ENCODE results near the gene COL20A1. TPM values are rescaled to one million over a fixed set of nuclear protein-coding genes. Genes with fewer than 3 reads are reported as not detected.
"Not testable (repeated sequence)": the region's sequence is repeated elsewhere in the genome, so short reads cannot be mapped to it uniquely, and the experiment has no call there.

COL20A1 gene
- total and polyA plus RNA-seq, 5 experiments from 2014 or later: 0.25 TPM; not detected in 4

GRCh38 chr20:63297796-63298572 lies 5.0 kb downstream of the COL20A1 start:
- Mint-ChIP-seq H3K4me1 (peaks cover 6 to 15% (median 10%) of the 10 kb centered on the region in 4 donors), H3K36me3 (peaks cover 0 to 18% (median 2%) of the 10 kb centered on the region in 3 donors), H3K9me3 (peaks cover 0 to 17% (median 7%) of the 10 kb centered on the region in 9 donors), H3K27me3 (peaks cover 14 to 46% (median 27%) of the 10 kb centered on the region in 5 donors), H3K27ac (peak overlapping the region in 1 of 10 donors; percentile 27), H3K4me3 (no peak overlapping the region)
- POLR2A ChIA-PET: no interaction called here
- DNase-seq (no peak), ATAC-seq (no peak)

GRCh38 chr20:63298731-63299312 lies 5.8 kb downstream of the COL20A1 start:
- H3K36me3 Mint-ChIP-seq: peaks cover 0 to 18% (median 2%) of the 10 kb centered on the region in 3 donors
- H3K4me3 Mint-ChIP-seq: no peak overlapping the region
- H3K27me3 Mint-ChIP-seq: peaks cover 14 to 48% (median 27%) of the 10 kb centered on the region in 5 donors
- DNase-seq (no peak), ATAC-seq (no peak)
- H3K9me3 Mint-ChIP-seq: peaks cover 0 to 17% (median 7%) of the 10 kb centered on the region in 9 donors
- no peak overlapping the region for H3K27ac Mint-ChIP-seq
- peaks cover 6 to 15% (median 10%) of the 10 kb centered on the region in 4 donors for H3K4me1 Mint-ChIP-seq
- POLR2A ChIA-PET: no interaction called here

- Mint-ChIP-seq H3K4me3 (no peak overlapping the region), H3K4me1 (peaks cover 0 to 3% (median 0%) of the 10 kb centered on the region in 4 donors), H3K27me3 (peaks cover 15 to 47% (median 25%) of the 10 kb centered on the region in 5 donors), H3K36me3 (peaks cover 0 to 18% (median 2%) of the 10 kb centered on the region in 3 donors), H3K27ac (no peak overlapping the region), H3K9me3 (peaks cover 0 to 17% (median 7%) of the 10 kb centered on the region in 9 donors)
- POLR2A ChIA-PET: no interaction called here
- no peak for ATAC-seq
- no peak for DNase-seq
These were observed 8.7 kb downstream of the COL20A1 start for GRCh38 chr20:63301671-63302070.

GRCh38 chr20:63303095-63303666 lies 10.2 kb downstream of the COL20A1 start:
- Mint-ChIP-seq H3K27me3 (peaks cover 15 to 44% (median 25%) of the 10 kb centered on the region in 5 donors), H3K4me3 (no peak overlapping the region), H3K36me3 (peaks cover 0 to 18% (median 2%) of the 10 kb centered on the region in 3 donors), H3K9me3 (peaks cover 0 to 17% (median 7%) of the 10 kb centered on the region in 9 donors), H3K4me1 (peaks cover 0 to 3% (median 0%) of the 10 kb centered on the region in 4 donors), H3K27ac (no peak overlapping the region)
- no peak for ATAC-seq
- POLR2A ChIA-PET: no interaction called here
- no peak for DNase-seq

- Mint-ChIP-seq H3K27me3 (peaks cover 8 to 41% (median 14%) of the 10 kb centered on the region in 5 donors), H3K9me3 (peaks cover 0 to 17% (median 7%) of the 10 kb centered on the region in 9 donors), H3K27ac (no peak overlapping the region), H3K4me3 (no peak overlapping the region), H3K36me3 (peaks cover 0 to 14% (median 0%) of the 10 kb centered on the region in 3 donors), H3K4me1 (peaks cover 0 to 2% (median 0%) of the 10 kb centered on the region in 4 donors)
- ATAC-seq: no peak
- POLR2A ChIA-PET: no interaction called here
- no peak for DNase-seq
These were observed 12.4 kb downstream of the COL20A1 start for GRCh38 chr20:63305393-63305792.

- H3K27ac Mint-ChIP-seq, H3K4me3 Mint-ChIP-seq, DNase-seq, H3K4me1 Mint-ChIP-seq, ATAC-seq, POLR2A ChIA-PET: not testable (repeated sequence)
- Mint-ChIP-seq H3K27me3 (peaks cover 8 to 40% (median 14%) of the 10 kb centered on the region in 5 donors), H3K36me3 (peaks cover 0 to 14% (median 0%) of the 10 kb centered on the region in 3 donors), H3K9me3 (peaks cover 0 to 16% (median 7%) of the 10 kb centered on the region in 9 donors)
These were observed 13.1 kb downstream of the COL20A1 start for GRCh38 chr20:63305933-63306672.

GRCh38 chr20:63306673-63307537 lies 13.9 kb downstream of the COL20A1 start:
- Mint-ChIP-seq H3K27ac (no peak overlapping the region), H3K27me3 (peaks cover 5 to 38% (median 11%) of the 10 kb centered on the region in 5 donors), H3K4me1 (peaks cover 0 to 4% (median under 1%) of the 10 kb centered on the region in 4 donors), H3K36me3 (peaks cover 0 to 7% (median 0%) of the 10 kb centered on the region in 3 donors), H3K4me3 (no peak overlapping the region), H3K9me3 (peaks cover 0 to 8% (median 2%) of the 10 kb centered on the region in 9 donors)
- ATAC-seq (no peak), DNase-seq (peak in 1 of 10 donors; percentile 60)
- POLR2A ChIA-PET: no interaction called here

- peaks cover 0 to 3% (median 0%) of the 10 kb centered on the region in 3 donors for H3K36me3 Mint-ChIP-seq
- peaks cover 0 to 3% (median 0%) of the 10 kb centered on the region in 9 donors for H3K9me3 Mint-ChIP-seq
- no peak overlapping the region for H3K4me3 Mint-ChIP-seq
- H3K4me1 Mint-ChIP-seq: peaks cover 0 to 4% (median under 1%) of the 10 kb centered on the region in 4 donors
- H3K27ac Mint-ChIP-seq: no peak overlapping the region
- peaks cover 5 to 34% (median 9%) of the 10 kb centered on the region in 5 donors for H3K27me3 Mint-ChIP-seq
- POLR2A ChIA-PET: no interaction called here
- DNase-seq (peak in 1 of 10 donors; percentile 59), ATAC-seq (no peak)
These were observed 14.7 kb downstream of the COL20A1 start for GRCh38 chr20:63307538-63308217.

GRCh38 chr20:63308218-63308911 lies 15.4 kb downstream of the COL20A1 start:
- Mint-ChIP-seq H3K27me3 (peaks cover 3 to 36% (median 6%) of the 10 kb centered on the region in 5 donors), H3K4me3 (no peak overlapping the region), H3K4me1 (peaks cover 0 to 4% (median under 1%) of the 10 kb centered on the region in 4 donors), H3K9me3 (no peaks in the 10 kb centered on the region), H3K27ac (no peak overlapping the region), H3K36me3 (no peaks in the 10 kb centered on the region)
- ATAC-seq: no peak
- peak in 1 of 10 donors; percentile 55 for DNase-seq
- POLR2A ChIA-PET: no interaction called here

- Mint-ChIP-seq H3K9me3 (no peaks in the 10 kb centered on the region), H3K36me3 (no peaks in the 10 kb centered on the region), H3K27ac (peak overlapping the region in 1 of 10 donors; percentile 13), H3K4me1 (peaks cover 0 to 4% (median under 1%) of the 10 kb centered on the region in 4 donors), H3K4me3 (no peak overlapping the region), H3K27me3 (peaks cover 3 to 36% (median 6%) of the 10 kb centered on the region in 5 donors)
- DNase-seq (peak in 4 of 10 donors; percentile 21 to 63 (median 22)), ATAC-seq (peak in 1 of 2 donors; percentile 35)
- POLR2A ChIA-PET: no interaction called here
These were observed 16.5 kb downstream of the COL20A1 start for GRCh38 chr20:63309261-63310071.
